Measurements from ENCODE around the gene TCF12. TPM values are rescaled to one million over a fixed set of nuclear protein-coding genes. Genes with fewer than 3 reads are reported as not detected.

The TCF12 gene
- total RNA-seq, 8 experiments from 2014 or later: 34.7 to 177 (median 99.7) TPM

DNA sequence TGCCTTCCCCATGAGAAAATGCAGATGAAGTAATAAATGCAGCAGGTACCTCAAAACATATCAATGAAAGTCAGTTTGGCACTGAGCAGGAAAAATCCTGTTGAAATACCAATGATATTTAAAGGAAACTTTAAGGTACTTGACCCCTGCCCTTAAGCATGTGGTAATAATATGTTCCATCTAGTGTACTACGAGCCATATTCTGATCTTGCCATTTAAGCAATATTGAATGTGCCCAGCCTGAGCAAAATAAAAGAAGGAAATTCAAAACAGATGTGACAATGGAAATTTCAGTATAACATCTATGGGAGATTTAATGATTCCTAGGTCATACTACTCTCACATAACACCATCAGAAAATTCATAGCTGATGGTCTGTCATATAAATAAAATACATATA lies 266.1 kb downstream of the TCF12 start:
- no peak for ATAC-seq (replicated peaks in 6 of 8)
- in situ Hi-C loops (cut with MboI; ENCODE audit: low pct_unique_long_range_greater_than_20kb in 2 of 9, low sequenced_read_pairs in 9 of 9, unreplicated experiment in 9 of 9): no loop called here
- Histone ChIP-seq H3K4me3 (no peak overlapping the region), H3K4me1 (replicated peaks in 1 of 2) (peaks cover 5 to 29% of the 10 kb centered on the region in 2 donors), H3K27ac (no peak overlapping the region)
- 14 to 100% (median 41%) methylated on average over 1 of the region's 1 CpG; no CpG with 5 or more reads in 4 of the 10 experiments for WGBS, 10 experiments

- peaks cover 5 to 26% of the 10 kb centered on the region in 2 donors for H3K4me1 ChIP-seq (replicated peaks in 1 of 2)
- no peak overlapping the region for H3K27ac ChIP-seq
- H3K4me3 ChIP-seq: no peak overlapping the region
- no peak for ATAC-seq (replicated peaks in 6 of 8)
- in situ Hi-C loops (cut with MboI; ENCODE audit: low pct_unique_long_range_greater_than_20kb in 2 of 9, low sequenced_read_pairs in 9 of 9, unreplicated experiment in 9 of 9): no loop called here
Measured at GRCh38 chr15:57185507-57186074, 267.1 kb downstream of the TCF12 start.

DNA sequence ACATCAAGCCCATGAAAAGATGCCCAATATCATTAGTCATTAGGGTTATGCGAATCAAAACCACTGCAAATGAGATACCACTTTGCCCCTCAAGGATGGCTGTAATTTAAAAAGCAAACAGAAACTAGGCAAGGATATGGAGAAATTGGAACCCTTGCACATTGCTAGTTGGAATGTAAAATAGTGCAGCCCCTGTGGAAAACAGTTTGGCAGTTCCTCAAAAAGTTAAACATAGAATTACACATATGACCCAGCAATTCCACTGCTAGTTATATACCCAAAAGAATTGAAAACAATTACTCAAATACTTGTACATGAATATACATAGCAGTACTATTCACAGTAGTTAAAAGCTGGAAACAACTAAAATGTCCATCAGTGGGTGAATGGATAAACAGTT lies 271.0 kb downstream of the TCF12 start:
- H3K4me3 ChIP-seq: no peak overlapping the region
- 88 to 100% (median 100%) methylated on average over 1 of the region's 1 CpG; no CpG with 5 or more reads in 2 of the 10 experiments for WGBS, 10 experiments
- H3K27ac ChIP-seq: no peak overlapping the region
- ATAC-seq (replicated peaks in 6 of 8): no peak
- H3K4me1 ChIP-seq (replicated peaks in 1 of 2): peaks cover 0 to 15% of the 10 kb centered on the region in 2 donors
- in situ Hi-C loops (cut with MboI; ENCODE audit: low pct_unique_long_range_greater_than_20kb in 2 of 9, low sequenced_read_pairs in 9 of 9, unreplicated experiment in 9 of 9): no loop called here

GRCh38 chr15:57190208-57190607 lies 271.8 kb downstream of the TCF12 start:
- 83 to 86% methylated on average over 1 of the region's 1 CpG; no CpG with 5 or more reads in 8 of the 10 experiments for WGBS, 10 experiments
- no peak overlapping the region for H3K27ac ChIP-seq
- in situ Hi-C loops (cut with MboI; ENCODE audit: low pct_unique_long_range_greater_than_20kb in 2 of 9, low sequenced_read_pairs in 9 of 9, unreplicated experiment in 9 of 9): no loop called here
- no peak overlapping the region for H3K4me3 ChIP-seq
- ATAC-seq (replicated peaks in 6 of 8): no peak
- H3K4me1 ChIP-seq (replicated peaks in 1 of 2): peaks cover 0 to 8% of the 10 kb centered on the region in 2 donors

GRCh38 chr15:57193161-57193560 lies 274.7 kb downstream of the TCF12 start:
- Histone ChIP-seq H3K4me3 (no peak overlapping the region), H3K27ac (no peak overlapping the region), H3K4me1 (replicated peaks in 1 of 2) (peaks cover 11 to 17% of the 10 kb centered on the region in 2 donors)
- in situ Hi-C loops (cut with MboI; ENCODE audit: low pct_unique_long_range_greater_than_20kb in 2 of 9, low sequenced_read_pairs in 9 of 9, unreplicated experiment in 9 of 9): no loop called here
- ATAC-seq (replicated peaks in 6 of 8): no peak
- 43 to 96% (median 80%) methylated on average over 1 to 2 of the region's 2 CpGs; no CpG with 5 or more reads in 1 of the 10 experiments for WGBS, 10 experiments

- Histone ChIP-seq H3K4me1 (replicated peaks in 1 of 2) (peaks cover 26 to 36% of the 10 kb centered on the region in 2 donors), H3K27ac (no peak overlapping the region), H3K4me3 (no peak overlapping the region)
- 71 to 100% (median 86%) methylated on average over 1 of the region's 1 CpG; no CpG with 5 or more reads in 3 of the 10 experiments for WGBS, 10 experiments
- ATAC-seq (replicated peaks in 6 of 8): no peak
- in situ Hi-C loops (cut with MboI; ENCODE audit: low pct_unique_long_range_greater_than_20kb in 2 of 9, low sequenced_read_pairs in 9 of 9, unreplicated experiment in 9 of 9): no loop called here
Measured at GRCh38 chr15:57195326-57195725, 276.9 kb downstream of the TCF12 start.

GRCh38 chr15:57196865-57197264 lies 278.4 kb downstream of the TCF12 start:
- no peak for ATAC-seq (replicated peaks in 6 of 8)
- in situ Hi-C loops (cut with MboI; ENCODE audit: low pct_unique_long_range_greater_than_20kb in 2 of 9, low sequenced_read_pairs in 9 of 9, unreplicated experiment in 9 of 9): no loop called here
- WGBS, 10 experiments: 80 to 100% (median 100%) methylated on average over 1 of the region's 1 CpG; no CpG with 5 or more reads in 7 of the 10 experiments

GRCh38 chr15:57198131-57198530 lies 279.7 kb downstream of the TCF12 start:
- WGBS, 10 experiments: 0 to 100% (median 20%) methylated on average over 1 to 2 of the region's 2 CpGs; no CpG with 5 or more reads in 1 of the 10 experiments
- peak overlapping the region in 1 of 2 donors; percentile 71 for H3K27ac ChIP-seq
- no peak overlapping the region for H3K4me3 ChIP-seq
- peaks cover 26 to 35% of the 10 kb centered on the region in 2 donors for H3K4me1 ChIP-seq (replicated peaks in 1 of 2)
- peak in 4 of 8 experiments; percentile 18 to 40 (median 35) for ATAC-seq (replicated peaks in 6 of 8)
- in situ Hi-C loops (cut with MboI; ENCODE audit: low pct_unique_long_range_greater_than_20kb in 2 of 9, low sequenced_read_pairs in 9 of 9, unreplicated experiment in 9 of 9): no loop called here

More at GRCh38 chr15:57196865-57197264, 278.4 kb downstream of the TCF12 start:
- Histone ChIP-seq H3K4me1 (replicated peaks in 1 of 2) (peaks cover 26 to 36% of the 10 kb centered on the region in 2 donors), H3K27ac (no peak overlapping the region), H3K4me3 (no peak overlapping the region)

- peak overlapping the region; percentile 60 to 71 for H3K27ac ChIP-seq
- peak in 6 of 8 experiments; percentile 81 to 89 (median 84) for ATAC-seq (replicated peaks in 6 of 8)
- H3K4me3 ChIP-seq: peak overlapping the region in 2 of 5 donors; percentile 1 to 8
- in situ Hi-C loops (cut with MboI; ENCODE audit: low pct_unique_long_range_greater_than_20kb in 2 of 9, low sequenced_read_pairs in 9 of 9, unreplicated experiment in 9 of 9): no loop called here
- H3K4me1 ChIP-seq (replicated peaks in 1 of 2): peaks cover 26 to 30% of the 10 kb centered on the region in 2 donors
- 0 to 71% (median 7%) methylated on average over 1 to 8 of the region's 8 CpGs; no CpG with 5 or more reads in 1 of the 10 experiments for WGBS, 10 experiments
Measured at GRCh38 chr15:57198654-57199291, 280.3 kb downstream of the TCF12 start.

GRCh38 chr15:57201578-57201977 lies 283.1 kb downstream of the TCF12 start:
- in situ Hi-C loops (cut with MboI; ENCODE audit: low pct_unique_long_range_greater_than_20kb in 2 of 9, low sequenced_read_pairs in 9 of 9, unreplicated experiment in 9 of 9): loop anchor here in 1 of 9 experiments (10.0 kb wide), 1 partner anchor 47 kb away; no protein-coding TSS in a partner anchor
- Histone ChIP-seq H3K27ac (no peak overlapping the region), H3K4me3 (no peak overlapping the region), H3K4me1 (replicated peaks in 1 of 2) (peaks cover 26 to 30% of the 10 kb centered on the region in 2 donors)
- 20 to 100% (median 82%) methylated on average over 1 to 2 of the region's 2 CpGs; no CpG with 5 or more reads in 2 of the 10 experiments for whole genome bisulfite sequencing, 10 experiments
- ATAC-seq (replicated peaks in 6 of 8): peak in 1 of 8 experiments; percentile 82

DNA sequence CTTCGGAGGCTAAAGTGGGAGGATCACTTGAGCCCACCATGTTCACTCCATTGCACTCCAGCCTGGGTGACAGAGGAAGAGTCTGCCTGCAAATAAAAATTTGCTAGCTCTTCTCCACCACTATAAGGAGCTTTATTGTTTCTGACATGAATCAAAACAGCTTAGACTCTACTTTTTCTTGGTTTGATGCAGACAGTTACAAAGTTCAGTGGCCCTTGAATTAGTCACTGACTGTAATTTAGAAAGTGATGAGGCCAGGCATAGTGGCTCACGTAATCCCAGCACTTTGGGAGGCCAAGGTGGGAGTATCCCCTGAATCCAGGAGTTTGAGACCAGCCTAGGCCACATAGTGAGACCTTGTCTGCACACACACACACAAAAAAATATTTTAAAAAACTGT lies 285.5 kb downstream of the TCF12 start:
- Histone ChIP-seq H3K4me1 (replicated peaks in 1 of 2) (peaks cover 7 to 11% of the 10 kb centered on the region in 2 donors), H3K27ac (no peak overlapping the region), H3K4me3 (no peak overlapping the region)
- 67 to 100% (median 76%) methylated on average over 1 to 2 of the region's 2 CpGs; no CpG with 5 or more reads in 6 of the 10 experiments for WGBS, 10 experiments
- in situ Hi-C loops (cut with MboI; ENCODE audit: low pct_unique_long_range_greater_than_20kb in 2 of 9, low sequenced_read_pairs in 9 of 9, unreplicated experiment in 9 of 9): loop anchor here in 1 of 9 experiments (10.0 kb wide), 1 partner anchor 49 kb away; no protein-coding TSS in a partner anchor
- no peak for ATAC-seq (replicated peaks in 6 of 8)

GRCh38 chr15:57205027-57205855 lies 286.8 kb downstream of the TCF12 start:
- ATAC-seq (replicated peaks in 6 of 8): no peak
- Histone ChIP-seq H3K27ac (no peak overlapping the region), H3K4me1 (replicated peaks in 1 of 2) (no peaks in the 10 kb centered on the region), H3K4me3 (no peak overlapping the region)
- 62 to 95% (median 92%) methylated on average over 4 to 10 of the region's 11 CpGs; no CpG with 5 or more reads in 2 of the 10 experiments for WGBS, 10 experiments
- in situ Hi-C loops (cut with MboI; ENCODE audit: low pct_unique_long_range_greater_than_20kb in 2 of 9, low sequenced_read_pairs in 9 of 9, unreplicated experiment in 9 of 9): loop anchor here in 1 of 9 experiments (10.0 kb wide), 1 partner anchor 50 kb away; no protein-coding TSS in a partner anchor

Data from motor neuron (in vitro differentiated cells).